ENCODE measurements around the gene RAP1GAP. TPM values are rescaled to one million over a fixed set of nuclear protein-coding genes. Genes with fewer than 3 reads are reported as not detected.

RAP1GAP gene
- total RNA-seq, 1 donor from 2014 or later, result 2.6 TPM

DNA sequence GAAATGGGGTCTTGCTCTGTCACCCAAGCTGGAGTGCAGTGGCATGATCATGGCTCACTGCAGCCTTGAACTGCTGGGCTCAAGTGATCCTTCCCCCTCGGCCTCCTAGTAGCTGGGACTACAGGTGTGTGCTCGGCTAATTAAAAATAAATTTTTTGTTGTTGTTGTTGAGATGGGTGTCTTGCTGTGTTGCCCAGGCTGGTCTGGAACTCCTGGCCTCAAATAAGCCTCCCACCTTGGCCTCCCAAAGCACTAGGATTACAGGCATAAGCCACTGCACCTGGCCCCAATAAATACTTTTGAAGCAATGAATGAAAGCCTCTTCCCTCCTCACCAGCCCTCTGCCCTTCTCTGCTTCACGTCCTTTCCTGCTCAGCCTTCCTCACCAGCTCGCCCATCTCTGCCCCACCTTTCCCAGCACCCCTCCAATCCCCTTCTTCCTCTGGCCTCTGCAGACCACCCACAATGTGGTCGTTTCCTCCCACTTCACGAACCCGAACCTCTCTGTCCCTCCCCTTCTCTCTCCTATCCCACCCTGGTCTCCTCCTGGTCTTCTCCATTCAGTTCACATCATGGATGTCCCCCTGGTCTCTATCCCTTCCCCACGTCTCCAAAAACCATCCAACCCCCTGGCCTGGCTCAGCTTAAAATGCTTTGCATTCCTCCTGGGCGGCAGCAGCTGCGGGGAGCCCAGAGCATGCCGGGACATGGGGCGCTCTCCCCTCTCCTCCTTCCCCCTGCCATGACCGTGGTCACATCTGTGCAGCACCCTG is 38.4 kb downstream of the RAP1GAP start:
- no peaks in the 10 kb centered on the region for H3K9me3 Mint-ChIP-seq
- peaks cover 34% of the 10 kb centered on the region for H3K4me1 ChIP-seq
- peak overlapping the region; percentile 59 for H3K4me2 ChIP-seq
- H3K27me3 Mint-ChIP-seq (ENCODE audit: insufficient read depth, low read depth), result peaks cover 12% of the 10 kb centered on the region
- H3K4me3 Mint-ChIP-seq, result no peak overlapping the region
- no peak overlapping the region for H3K27ac Mint-ChIP-seq
- no peaks in the 10 kb centered on the region for H3K9me3 ChIP-seq (ENCODE audit: low read depth)
- H3F3A ChIP-seq (ENCODE audit: low read depth), result peaks cover 32% of the 10 kb centered on the region
- no peaks in the 10 kb centered on the region for H3K79me2 ChIP-seq (ENCODE audit: low read depth)
- peaks cover 23% of the 10 kb centered on the region for H3K4me1 Mint-ChIP-seq
- H3K36me3 ChIP-seq, result no peaks in the 10 kb centered on the region
- no peaks in the 10 kb centered on the region for H3K36me3 Mint-ChIP-seq
- H2AFZ ChIP-seq (replicated peaks), result peak overlapping the region; percentile 28
- no peaks in the 10 kb centered on the region for H3K27me3 ChIP-seq
- H3K4me3 ChIP-seq, result no peak overlapping the region
- no peaks in the 10 kb centered on the region for H4K20me1 ChIP-seq (ENCODE audit: low read depth)
- no peak for TF ChIP-seq EZH2phosphoT487 (IDR thresholded peaks at IDR 0.05)
- no peak for TF ChIP-seq EZH2 (IDR thresholded peaks at IDR 0.05)
- TF ChIP-seq, protein P1, sequence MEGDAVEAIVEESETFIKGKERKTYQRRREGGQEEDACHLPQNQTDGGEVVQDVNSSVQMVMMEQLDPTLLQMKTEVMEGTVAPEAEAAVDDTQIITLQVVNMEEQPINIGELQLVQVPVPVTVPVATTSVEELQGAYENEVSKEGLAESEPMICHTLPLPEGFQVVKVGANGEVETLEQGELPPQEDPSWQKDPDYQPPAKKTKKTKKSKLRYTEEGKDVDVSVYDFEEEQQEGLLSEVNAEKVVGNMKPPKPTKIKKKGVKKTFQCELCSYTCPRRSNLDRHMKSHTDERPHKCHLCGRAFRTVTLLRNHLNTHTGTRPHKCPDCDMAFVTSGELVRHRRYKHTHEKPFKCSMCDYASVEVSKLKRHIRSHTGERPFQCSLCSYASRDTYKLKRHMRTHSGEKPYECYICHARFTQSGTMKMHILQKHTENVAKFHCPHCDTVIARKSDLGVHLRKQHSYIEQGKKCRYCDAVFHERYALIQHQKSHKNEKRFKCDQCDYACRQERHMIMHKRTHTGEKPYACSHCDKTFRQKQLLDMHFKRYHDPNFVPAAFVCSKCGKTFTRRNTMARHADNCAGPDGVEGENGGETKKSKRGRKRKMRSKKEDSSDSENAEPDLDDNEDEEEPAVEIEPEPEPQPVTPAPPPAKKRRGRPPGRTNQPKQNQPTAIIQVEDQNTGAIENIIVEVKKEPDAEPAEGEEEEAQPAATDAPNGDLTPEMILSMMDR (IDR thresholded peaks at IDR 0.05), result no peak
- H3K27ac ChIP-seq, result peak overlapping the region; percentile 5
- no peak overlapping the region for H3K9ac ChIP-seq
- peak; percentile 69 for DNase-seq (ENCODE audit: low spot score)

DNA sequence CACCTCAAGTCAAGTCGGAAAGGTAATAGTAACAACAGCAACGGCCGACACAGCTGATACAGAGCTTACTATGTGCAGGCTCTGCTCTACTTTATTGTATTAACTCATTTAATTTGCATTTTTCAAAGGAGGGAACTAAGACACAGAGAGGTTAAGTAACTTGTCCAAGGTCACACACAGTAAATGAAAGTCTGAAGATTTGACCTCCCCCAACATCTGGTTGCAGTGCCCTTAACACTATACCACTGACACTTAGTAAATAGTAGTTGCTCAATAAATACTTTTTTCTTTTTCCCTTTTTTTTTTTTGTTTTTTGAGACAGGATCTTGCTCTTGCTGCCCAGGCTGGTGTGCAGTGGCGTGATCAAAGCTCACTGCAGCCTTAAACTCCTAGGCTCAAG is 39.2 kb downstream of the RAP1GAP start:
- Mint-ChIP-seq H3K4me1 (peaks cover 21% of the 10 kb centered on the region), H3K27ac (no peak overlapping the region), H3K9me3 (no peaks in the 10 kb centered on the region), H3K27me3 (ENCODE audit: insufficient read depth, low read depth) (peaks cover 11% of the 10 kb centered on the region), H3K36me3 (no peaks in the 10 kb centered on the region), H3K4me3 (no peak overlapping the region)
- no peaks in the 10 kb centered on the region for H3K79me2 ChIP-seq (ENCODE audit: low read depth)
- no peak for DNase-seq (ENCODE audit: low spot score)
- no peaks in the 10 kb centered on the region for H3K9me3 ChIP-seq (ENCODE audit: low read depth)
- no peak overlapping the region for H2AFZ ChIP-seq (replicated peaks)
- peaks cover 31% of the 10 kb centered on the region for H3F3A ChIP-seq (ENCODE audit: low read depth)
- H3K4me1 ChIP-seq, result peaks cover 31% of the 10 kb centered on the region
- H3K27me3 ChIP-seq, result no peaks in the 10 kb centered on the region
- H4K20me1 ChIP-seq (ENCODE audit: low read depth), result no peaks in the 10 kb centered on the region
- no peaks in the 10 kb centered on the region for H3K36me3 ChIP-seq
- TF ChIP-seq, protein P1 (IDR thresholded peaks at IDR 0.05), result no peak
- TF ChIP-seq EZH2phosphoT487 (IDR thresholded peaks at IDR 0.05) (no peak), EZH2 (IDR thresholded peaks at IDR 0.05) (no peak)
- no peak overlapping the region for H3K9ac ChIP-seq
- no peak overlapping the region for H3K4me2 ChIP-seq
- no peak overlapping the region for H3K4me3 ChIP-seq
- no peak overlapping the region for H3K27ac ChIP-seq

DNA sequence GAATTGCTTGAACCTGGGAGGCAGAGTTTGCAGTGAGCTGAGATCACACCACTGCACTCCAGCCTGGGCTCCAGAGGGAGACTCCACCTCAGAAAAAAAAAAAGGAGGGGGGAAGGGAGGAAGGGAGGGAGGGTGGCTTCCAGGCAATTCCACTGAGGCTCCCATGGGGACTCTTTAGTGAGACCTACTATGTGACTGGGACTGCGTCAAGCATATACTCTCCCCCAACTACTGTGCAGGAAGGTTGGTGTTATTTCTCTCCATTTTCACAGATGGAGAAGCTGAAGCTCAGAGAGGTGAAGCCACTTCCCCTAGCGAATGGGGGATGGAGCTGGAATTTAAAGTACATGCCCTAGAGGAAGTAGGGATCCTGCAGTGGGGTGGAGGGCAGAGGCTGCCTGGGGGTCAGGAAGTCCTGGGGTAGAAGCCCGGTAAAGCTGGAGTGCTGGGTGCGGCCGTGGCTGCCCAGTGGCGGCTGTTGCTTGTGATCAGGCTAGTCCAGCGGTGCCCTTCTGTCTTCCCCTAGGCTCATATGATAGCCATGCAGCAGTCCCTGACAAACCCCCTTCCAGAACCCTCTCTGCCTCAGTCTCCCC is 40.3 kb downstream of the RAP1GAP start:
- no peaks in the 10 kb centered on the region for H3K36me3 ChIP-seq
- no peak overlapping the region for H3K4me3 ChIP-seq
- H3K27me3 Mint-ChIP-seq (ENCODE audit: insufficient read depth, low read depth), result peaks cover 9% of the 10 kb centered on the region
- DNase-seq (ENCODE audit: low spot score), result no peak
- no peaks in the 10 kb centered on the region for H4K20me1 ChIP-seq (ENCODE audit: low read depth)
- no peaks in the 10 kb centered on the region for H3K9me3 ChIP-seq (ENCODE audit: low read depth)
- H3K36me3 Mint-ChIP-seq, result no peaks in the 10 kb centered on the region
- H3K9me3 Mint-ChIP-seq, result no peaks in the 10 kb centered on the region
- H3K4me1 ChIP-seq, result peaks cover 28% of the 10 kb centered on the region
- H3F3A ChIP-seq (ENCODE audit: low read depth), result peaks cover 28% of the 10 kb centered on the region
- H3K4me3 Mint-ChIP-seq, result no peak overlapping the region
- H3K79me2 ChIP-seq (ENCODE audit: low read depth), result no peaks in the 10 kb centered on the region
- H3K9ac ChIP-seq, result no peak overlapping the region
- H3K4me2 ChIP-seq, result no peak overlapping the region
- H3K27me3 ChIP-seq, result no peaks in the 10 kb centered on the region
- no peak overlapping the region for H3K27ac Mint-ChIP-seq
- H3K4me1 Mint-ChIP-seq, result peaks cover 17% of the 10 kb centered on the region
- no peak overlapping the region for H3K27ac ChIP-seq
- TF ChIP-seq EZH2 (IDR thresholded peaks at IDR 0.05) (no peak), EZH2phosphoT487 (IDR thresholded peaks at IDR 0.05) (no peak)
- TF ChIP-seq, protein P1 (IDR thresholded peaks at IDR 0.05), result no peak
- H2AFZ ChIP-seq (replicated peaks), result peak overlapping the region; percentile 2
